K562 (cell line): ENCODE results near the gene TMEM59. TPM values are rescaled to one million over a fixed set of nuclear protein-coding genes. Genes with fewer than 3 reads are reported as not detected.

Experiments
- ADNP ChIP-seq: fragments of 200-800 bp; sonication (Bioruptor generic); IDR thresholded peaks from 2 replicates; pipeline ENCODE4 v1.6.1; 2016; ENCODE audit warnings: missing genetic modification characterization, missing compliant biosample characterization
- ATF1 ChIP-seq, 2 experiments: fragments of 450-650 bp in 1 of 2; IDR thresholded peaks; 2 replicates each; pipeline ENCODE4 v1.6.1; 2016; ENCODE audit warnings: missing compliant biosample characterization in 1 of 2, missing genetic modification characterization in 1 of 2
- CC2D1A ChIP-seq: fragments of 450-650 bp; IDR thresholded peaks from 2 replicates; pipeline ENCODE4 v1.6.1; 2017; ENCODE audit warnings: mild to moderate bottlenecking
- CTCFL ChIP-seq: IDR thresholded peaks from 2 replicates; pipeline ENCODE4 v1.6.1; 2011; ENCODE audit warnings: borderline replicate concordance, low read depth, mild to moderate bottlenecking, moderate library complexity, low read length; ENCODE audit not compliant: insufficient read depth, poor library complexity, severe bottlenecking
- DPF2 ChIP-seq: fragments of 450-650 bp; IDR thresholded peaks from 2 replicates; pipeline ENCODE4 v1.6.1; 2016
- FOXM1 ChIP-seq, 2 experiments: fragments of 450-650 bp in 1 of 2; sonication (generic) in 1 of 2; formaldehyde crosslinking in 1 of 2; IDR thresholded peaks; 2 replicates each; pipeline versions ENCODE4 v1.6.1 to v1.9.0; 2017 to 2022; ENCODE audit warnings: low read depth in 2 of 2, mild to moderate bottlenecking in 2 of 2, missing genetic modification reagents in 1 of 2, moderate library complexity in 1 of 2
- GATAD2A ChIP-seq: fragments of 450-650 bp; IDR thresholded peaks from 2 replicates; pipeline ENCODE4 v1.6.1; 2017
- GTF2F1 ChIP-seq: IDR thresholded peaks from 2 replicates; pipeline ENCODE4 v1.6.1; 2011; ENCODE audit warnings: low read depth, low read length, improper control_type of control experiment
- HDGF ChIP-seq: fragments of 450-650 bp; IDR thresholded peaks from 2 replicates; pipeline ENCODE4 v1.6.1; 2016
- HMGN3 ChIP-seq: IDR thresholded peaks from 2 replicates; pipeline ENCODE4 v1.6.1; 2011; ENCODE audit warnings: borderline replicate concordance, low read depth, mild to moderate bottlenecking, mixed read lengths, low read length; ENCODE audit not compliant: insufficient read length; ENCODE audit errors: extremely low read depth
- MLLT1 ChIP-seq, 2 experiments: fragments of 450-650 bp; IDR thresholded peaks; 2 replicates each; pipeline ENCODE4 v1.6.1; 2016
- PCBP2 ChIP-seq: fragments of 200-400 bp; formaldehyde crosslinking; IDR thresholded peaks from 2 replicates; pipeline ENCODE4 v1.6.1; 2018; ENCODE audit warnings: low read length, low read depth, mild to moderate bottlenecking, moderate library complexity; ENCODE audit not compliant: poor library complexity, severe bottlenecking
- SOX6 ChIP-seq: fragments of 450-650 bp; IDR thresholded peaks from 2 replicates; pipeline ENCODE4 v1.6.1; 2014; ENCODE audit warnings: mild to moderate bottlenecking
- TCF7L2 ChIP-seq: fragments of 150-350 bp; IDR thresholded peaks from 2 replicates; pipeline ENCODE4 v1.6.1; 2016; ENCODE audit warnings: low read depth, mild to moderate bottlenecking, low read length, moderate library complexity
- THAP7 ChIP-seq: fragments of 250-450 bp; sonication (Bioruptor Pico); IDR thresholded peaks from 2 replicates; pipeline ENCODE4 v1.5.0; 2021
- ZEB2 ChIP-seq: fragments of 450-650 bp; IDR thresholded peaks from 2 replicates; pipeline ENCODE4 v1.6.1; 2016
- ZFP1 ChIP-seq: fragments of 450-650 bp; formaldehyde crosslinking; IDR thresholded peaks from 2 replicates; pipeline ENCODE4 v1.4.0; 2020; ENCODE audit warnings: mild to moderate bottlenecking, mixed read lengths
- ZNF274 ChIP-seq: IDR thresholded peaks from 2 replicates; pipeline ENCODE4 v1.6.1; 2011; ENCODE audit warnings: low read depth, mild to moderate bottlenecking, low read length, moderate library complexity, borderline replicate concordance
- ZNF707 ChIP-seq: fragments of 250-450 bp; sonication (Bioruptor Pico); conservative IDR thresholded peaks from 2 replicates; pipeline ENCODE4 v1.8.0; 2022; ENCODE audit warnings: inconsistent platforms, mild to moderate bottlenecking, moderate library complexity
- ZNF717 ChIP-seq: fragments of 250-450 bp; sonication (Bioruptor Pico); IDR thresholded peaks from 2 replicates; pipeline ENCODE4 v1.5.0; 2021
- polyA plus RNA-seq, 8 experiments: library from polyadenylated mRNA; depleted of rRNA in 4 of 8; stranded (reverse) in 5 of 8; unstranded in 3 of 8; fragments of >200 nt; fragmentation: Nextera tagmentation in 2 of 8; fragmentation: Illumina TruSeq in 1 of 8; extraction: Ambion mirVana in 2 of 8; extraction: Trizol in 1 of 8; gene quantifications; 2 replicates each; pipeline versions ENCODE4 v1.2.1 to v1.2.3, GENCODE V29; 2011 to 2014; ENCODE audit warnings: inconsistent platforms in 1 of 8, missing spikeins in 1 of 8
- total RNA-seq, 7 experiments: library from RNA; depleted of rRNA in 6 of 7; stranded (reverse); fragments of >200 nt in 6 of 7; fragmentation: Illumina TruSeq in 2 of 7; extraction: Trizol in 2 of 7; gene quantifications; 2 replicates each; pipeline versions ENCODE4 v1.2.1 to v1.2.3, GENCODE V29; 2011 to 2021; ENCODE audit warnings: low replicate concordance in 1 of 7
- TF ChIP-seq, protein P1 (sequence below): fragments of 450-650 bp; IDR thresholded peaks from 2 replicates; pipeline ENCODE4 v1.6.1; 2016; ENCODE audit warnings: low read depth, mild to moderate bottlenecking, moderate library complexity
- TF ChIP-seq, protein P2 (sequence below): fragments of 250-450 bp; sonication (Bioruptor Pico); IDR thresholded peaks from 2 replicates; pipeline ENCODE4 v1.4.0; 2020; ENCODE audit warnings: mild to moderate bottlenecking

TMEM59 gene
- total and polyA plus RNA-seq, 9 of the 15 experiments (the other 6 are each of a cell fraction or from before 2014, with no cell fraction given) = 93.1 to 316 (median 151) TPM

DNA sequence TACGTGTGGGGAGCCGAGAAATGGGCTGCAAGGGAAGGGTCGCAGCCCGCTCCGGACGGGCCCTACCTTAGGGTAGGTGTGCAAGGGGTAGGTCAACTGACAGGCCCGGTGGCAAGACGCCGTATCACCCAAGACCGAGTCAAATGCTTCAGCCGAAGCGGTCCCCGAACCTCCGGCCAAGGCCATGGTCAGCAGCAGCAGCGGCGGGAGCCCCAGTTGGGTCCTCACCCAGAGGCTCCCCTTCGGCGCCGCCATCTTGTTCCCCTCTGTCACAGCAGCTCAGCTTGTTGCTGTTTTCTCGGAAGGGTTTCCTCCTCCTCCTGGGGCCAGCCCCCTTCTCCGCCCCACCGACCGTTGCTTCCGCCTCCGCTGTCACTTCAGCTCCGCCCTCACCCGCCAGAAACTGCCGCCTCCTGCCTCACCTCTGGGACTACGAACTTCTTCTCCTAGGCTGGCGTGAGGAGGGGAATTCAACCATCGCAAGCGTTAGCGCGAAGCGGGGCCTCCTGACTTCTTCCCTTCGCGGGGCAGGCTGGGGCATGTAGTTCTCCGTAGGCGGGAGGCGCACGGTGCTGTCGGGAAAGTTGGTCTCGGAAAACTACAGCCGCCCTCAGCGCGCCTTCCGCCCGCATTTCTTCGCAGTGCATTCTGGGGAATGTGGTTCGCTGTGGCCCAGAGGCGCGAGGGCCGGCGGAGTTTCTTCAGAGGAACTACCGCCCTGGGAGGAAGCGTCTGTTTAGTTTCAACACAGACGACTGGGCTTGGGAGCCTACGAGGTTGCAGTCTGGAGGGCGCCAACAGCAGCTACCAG, at the start of gene TMEM59, which contains the start of gene TCEANC2 (continued):
- TF ChIP-seq, protein P1, sequence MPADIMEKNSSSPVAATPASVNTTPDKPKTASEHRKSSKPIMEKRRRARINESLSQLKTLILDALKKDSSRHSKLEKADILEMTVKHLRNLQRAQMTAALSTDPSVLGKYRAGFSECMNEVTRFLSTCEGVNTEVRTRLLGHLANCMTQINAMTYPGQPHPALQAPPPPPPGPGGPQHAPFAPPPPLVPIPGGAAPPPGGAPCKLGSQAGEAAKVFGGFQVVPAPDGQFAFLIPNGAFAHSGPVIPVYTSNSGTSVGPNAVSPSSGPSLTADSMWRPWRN = no peak
- no peak for TF ChIP-seq HDGF
- TF ChIP-seq HMGN3 = peak; percentile 68
- TF ChIP-seq CC2D1A = no peak
- no peak for TF ChIP-seq DPF2
- no peak for TF ChIP-seq ZEB2
- no peak for TF ChIP-seq CTCFL
- no peak for TF ChIP-seq ADNP
- TF ChIP-seq FOXM1 (IDR thresholded peaks at IDR 0.05; ENCODE audit: low read depth) = peak; percentile 41; the same call in 1 of the 2 replicates
- no peak for TF ChIP-seq FOXM1 (CRISPR knock-in tag; IDR thresholded peaks at IDR 0.05; ENCODE audit: low read depth)
- TF ChIP-seq ZNF274 = no peak
- TF ChIP-seq GTF2F1 = peak; percentile 75; the same call in 1 of the 2 replicates
- no peak for TF ChIP-seq PCBP2
- TF ChIP-seq SOX6 = no peak; the same call in 1 of the 2 replicates
- no peak for TF ChIP-seq ATF1 (CRISPR knock-in tag; IDR thresholded peaks at IDR 0.05)
- TF ChIP-seq ATF1 (tag; IDR thresholded peaks at IDR 0.05) = peak; percentile 92
- no peak for TF ChIP-seq ZFP1 (CRISPR knock-in tag)
- no peak for TF ChIP-seq MLLT1 (IDR thresholded peaks at IDR 0.05)
- no peak for TF ChIP-seq ZNF707 (CRISPR knock-in tag)
- TF ChIP-seq ZNF717 (CRISPR knock-in tag) = no peak
- TF ChIP-seq THAP7 (CRISPR knock-in tag) = no peak; the same call in 1 of the 2 replicates
- no peak for TF ChIP-seq GATAD2A
- TF ChIP-seq, protein P2, sequence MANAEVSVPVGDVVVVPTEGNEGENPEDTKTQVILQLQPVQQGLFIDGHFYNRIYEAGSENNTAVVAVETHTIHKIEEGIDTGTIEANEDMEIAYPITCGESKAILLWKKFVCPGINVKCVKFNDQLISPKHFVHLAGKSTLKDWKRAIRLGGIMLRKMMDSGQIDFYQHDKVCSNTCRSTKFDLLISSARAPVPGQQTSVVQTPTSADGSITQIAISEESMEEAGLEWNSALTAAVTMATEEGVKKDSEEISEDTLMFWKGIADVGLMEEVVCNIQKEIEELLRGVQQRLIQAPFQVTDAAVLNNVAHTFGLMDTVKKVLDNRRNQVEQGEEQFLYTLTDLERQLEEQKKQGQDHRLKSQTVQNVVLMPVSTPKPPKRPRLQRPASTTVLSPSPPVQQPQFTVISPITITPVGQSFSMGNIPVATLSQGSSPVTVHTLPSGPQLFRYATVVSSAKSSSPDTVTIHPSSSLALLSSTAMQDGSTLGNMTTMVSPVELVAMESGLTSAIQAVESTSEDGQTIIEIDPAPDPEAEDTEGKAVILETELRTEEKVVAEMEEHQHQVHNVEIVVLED (CRISPR knock-in tag) = peak; percentile 86
- no peak for TF ChIP-seq TCF7L2
